NCI-H2196 treated with DMSO at 0.1 percent for 48 hours (cell line): ENCODE data around the gene ACSL4.
"Not testable (repeated sequence)": the region's sequence is repeated elsewhere in the genome, so short reads cannot be mapped to it uniquely, and the experiment has no call there.

Experiments used
- DNase-seq: peaks from one replicate; lab custom pipeline; 2025; ENCODE audit not compliant: unreplicated experiment; lab: John Stamatoyannopoulos, UW

The ACSL4 gene

GRCh38 chrX:109679820-109680219, 53.2 kb downstream of the ACSL4 start:
- DNase-seq: no peak

- no peak for DNase-seq
Measured at GRCh38 chrX:109672239-109672638, 60.8 kb downstream of the ACSL4 start.

GRCh38 chrX:109671170-109671569, 61.9 kb downstream of the ACSL4 start:
- not testable (repeated sequence) for DNase-seq

GRCh38 chrX:109667986-109668385, 65.1 kb downstream of the ACSL4 start:
- no peak for DNase-seq

- no peak for DNase-seq
Measured at GRCh38 chrX:109660435-109661143, 72.5 kb downstream of the ACSL4 start.

GRCh38 chrX:109658391-109658790, 74.7 kb downstream of the ACSL4 start:
- DNase-seq: no peak

- not testable (repeated sequence) for DNase-seq
Measured at GRCh38 chrX:109657364-109657763, 75.7 kb downstream of the ACSL4 start.

- DNase-seq: no peak
Measured at GRCh38 chrX:109656774-109657173, 76.3 kb downstream of the ACSL4 start.

- no peak for DNase-seq
Measured at GRCh38 chrX:109655502-109656201, 77.4 kb downstream of the ACSL4 start.

GRCh38 chrX:109654516-109655109, 78.4 kb downstream of the ACSL4 start:
- no peak for DNase-seq

GRCh38 chrX:109644671-109645070, 88.4 kb downstream of the ACSL4 start:
- not testable (repeated sequence) for DNase-seq

GRCh38 chrX:109643687-109644086, 89.4 kb downstream of the ACSL4 start:
- no peak for DNase-seq

- no peak for DNase-seq
Measured at GRCh38 chrX:109638158-109638557, 94.9 kb downstream of the ACSL4 start.

- DNase-seq: not testable (repeated sequence)
Measured at GRCh38 chrX:109637477-109637876, 95.6 kb downstream of the ACSL4 start.

GRCh38 chrX:109635146-109635545, 97.9 kb downstream of the ACSL4 start:
- DNase-seq: no peak

GRCh38 chrX:109632906-109633504, 100.1 kb downstream of the ACSL4 start:
- DNase-seq: peak; percentile 0

GRCh38 chrX:109629310-109629709, 103.7 kb downstream of the ACSL4 start:
- no peak for DNase-seq

- no peak for DNase-seq
Measured at GRCh38 chrX:109626637-109627036, 106.4 kb downstream of the ACSL4 start.

- DNase-seq: no peak
Measured at GRCh38 chrX:109624641-109625616, 108.1 kb downstream of the ACSL4 start, which contains the start of gene KCNE5. KCNE5 (minus strand) TSS chrX:109625172; CDS start chrX:109625020, 152 bp downstream.

- no peak for DNase-seq
Measured at GRCh38 chrX:109623997-109624396, 109.1 kb downstream of the ACSL4 start.
